ES-I3 (cell line): Measurements from ENCODE around the gene TLR8.
A peak's percentile ranks its signal among the peaks of the same experiment; 100 is the strongest.

ENCODE experiments used
- H3K36me3 ChIP-seq: 2 replicates; pipeline ENCODE4 v1.6.1; 2013; ENCODE audit warnings: mild to moderate bottlenecking, low read length, control low read depth, moderate library complexity; ENCODE audit not compliant: insufficient read depth
- H3K4me1 ChIP-seq: 2 replicates; pipeline ENCODE4 v1.6.1; 2013; ENCODE audit warnings: mild to moderate bottlenecking, control low read depth, low read length; ENCODE audit not compliant: insufficient read depth
- H3K9ac ChIP-seq: 2 replicates; pipeline ENCODE4 v1.6.1; 2013; ENCODE audit warnings: low read depth, mild to moderate bottlenecking, low read length, moderate library complexity
- H3K9me3 ChIP-seq: 2 replicates; pipeline ENCODE4 v1.6.1; 2013; ENCODE audit warnings: mild to moderate bottlenecking, low read length, moderate library complexity; ENCODE audit not compliant: control insufficient read depth, insufficient read depth

Gene TLR8

GRCh38 chrX:12945494-12945893 is 39.1 kb downstream of the TLR8 start:
- Histone ChIP-seq H3K4me1 (peaks cover 23% of the 10 kb centered on the region), H3K9ac (no peak overlapping the region), H3K36me3 (no peaks in the 10 kb centered on the region), H3K9me3 (no peaks in the 10 kb centered on the region)

DNA sequence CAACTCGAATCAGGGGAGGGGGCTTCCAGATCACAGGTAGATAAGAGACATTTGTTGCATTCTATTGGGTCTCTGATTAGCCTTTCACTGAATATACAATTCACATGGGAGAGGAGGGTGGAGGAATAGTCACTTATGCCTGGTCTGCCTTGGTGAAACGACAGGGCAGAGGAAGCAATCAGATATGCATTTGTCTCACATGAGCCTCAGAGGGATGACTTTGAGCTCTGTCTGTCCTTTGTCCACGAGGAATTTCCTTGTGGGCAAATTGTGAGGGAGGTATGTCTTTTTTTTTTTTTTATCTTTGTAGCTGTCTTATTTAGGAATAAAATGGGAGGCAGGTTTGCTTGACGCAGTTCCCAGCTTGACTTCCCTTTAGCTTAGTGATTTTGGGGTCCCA is 40.0 kb downstream of the TLR8 start:
- Histone ChIP-seq H3K9ac (no peak overlapping the region), H3K4me1 (peaks cover 23% of the 10 kb centered on the region)

GRCh38 chrX:12946838-12947544 is 40.6 kb downstream of the TLR8 start:
- Histone ChIP-seq H3K9ac (peak overlapping the region; percentile 33), H3K9me3 (no peaks in the 10 kb centered on the region), H3K36me3 (no peaks in the 10 kb centered on the region), H3K4me1 (peaks cover 23% of the 10 kb centered on the region)

More for the DNA sequence above, 40.0 kb downstream of the TLR8 start:
- H3K9me3 ChIP-seq = no peaks in the 10 kb centered on the region
- no peaks in the 10 kb centered on the region for H3K36me3 ChIP-seq

GRCh38 chrX:12947545-12948235 is 41.3 kb downstream of the TLR8 start:
- no peaks in the 10 kb centered on the region for H3K9me3 ChIP-seq
- peaks cover 23% of the 10 kb centered on the region for H3K4me1 ChIP-seq
- no peak overlapping the region for H3K9ac ChIP-seq
- no peaks in the 10 kb centered on the region for H3K36me3 ChIP-seq

DNA sequence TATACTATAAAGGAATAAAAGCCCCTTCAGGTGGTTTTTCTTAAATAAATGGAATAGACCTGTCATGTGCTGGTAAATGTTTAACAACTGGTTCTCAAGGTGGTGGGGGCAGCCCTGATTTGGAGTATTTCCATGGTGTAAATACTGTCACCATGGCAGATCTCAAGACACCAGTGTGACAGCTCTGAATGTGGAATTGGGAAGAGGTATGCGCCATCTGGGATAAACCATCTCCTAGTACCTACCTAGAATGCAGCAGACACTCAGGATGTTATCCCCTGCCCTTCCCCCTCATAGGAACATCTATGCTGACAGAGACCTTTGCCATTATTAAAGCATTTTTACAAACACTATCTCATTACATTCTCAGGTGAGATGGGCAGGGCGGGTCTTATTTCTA is 42.1 kb downstream of the TLR8 start:
- Histone ChIP-seq H3K4me1 (peaks cover 23% of the 10 kb centered on the region), H3K9ac (no peak overlapping the region), H3K9me3 (no peaks in the 10 kb centered on the region), H3K36me3 (no peaks in the 10 kb centered on the region)

DNA sequence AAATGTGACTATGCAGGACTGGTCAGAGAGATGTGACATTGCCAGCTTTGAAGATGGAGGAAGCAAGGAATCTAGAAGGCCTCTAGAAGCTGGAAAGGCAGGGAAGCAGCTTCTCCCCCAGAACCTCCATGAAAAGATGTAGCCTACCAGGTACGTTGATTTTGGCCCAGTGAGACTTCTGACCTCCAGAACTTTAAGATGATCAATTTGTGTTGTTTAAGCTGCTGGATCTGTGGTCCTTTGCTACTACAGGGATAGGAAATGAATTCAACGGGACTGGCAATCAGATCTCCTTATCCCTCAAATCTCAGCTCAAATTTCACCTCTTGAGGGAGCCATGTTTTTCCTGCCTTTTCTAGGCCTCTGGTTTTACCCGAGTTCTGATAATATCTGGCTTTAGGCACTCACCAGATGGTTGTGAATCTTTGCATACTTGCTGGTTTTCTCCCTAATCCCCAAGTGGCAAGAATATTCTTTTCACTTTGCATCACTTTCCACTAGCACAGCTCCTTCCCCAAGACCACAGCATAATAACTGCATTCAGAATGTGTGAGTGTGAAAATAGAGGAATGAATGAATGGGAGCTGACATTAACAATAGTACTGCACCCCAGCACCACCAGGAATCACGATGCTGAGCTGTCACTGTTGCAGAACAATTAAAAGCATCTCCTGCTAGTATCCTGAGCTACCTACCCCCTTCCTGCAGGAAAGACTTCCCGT is 42.9 kb downstream of the TLR8 start:
- peaks cover 23% of the 10 kb centered on the region for H3K4me1 ChIP-seq
- no peak overlapping the region for H3K9ac ChIP-seq
- no peaks in the 10 kb centered on the region for H3K36me3 ChIP-seq
- H3K9me3 ChIP-seq = no peaks in the 10 kb centered on the region

DNA sequence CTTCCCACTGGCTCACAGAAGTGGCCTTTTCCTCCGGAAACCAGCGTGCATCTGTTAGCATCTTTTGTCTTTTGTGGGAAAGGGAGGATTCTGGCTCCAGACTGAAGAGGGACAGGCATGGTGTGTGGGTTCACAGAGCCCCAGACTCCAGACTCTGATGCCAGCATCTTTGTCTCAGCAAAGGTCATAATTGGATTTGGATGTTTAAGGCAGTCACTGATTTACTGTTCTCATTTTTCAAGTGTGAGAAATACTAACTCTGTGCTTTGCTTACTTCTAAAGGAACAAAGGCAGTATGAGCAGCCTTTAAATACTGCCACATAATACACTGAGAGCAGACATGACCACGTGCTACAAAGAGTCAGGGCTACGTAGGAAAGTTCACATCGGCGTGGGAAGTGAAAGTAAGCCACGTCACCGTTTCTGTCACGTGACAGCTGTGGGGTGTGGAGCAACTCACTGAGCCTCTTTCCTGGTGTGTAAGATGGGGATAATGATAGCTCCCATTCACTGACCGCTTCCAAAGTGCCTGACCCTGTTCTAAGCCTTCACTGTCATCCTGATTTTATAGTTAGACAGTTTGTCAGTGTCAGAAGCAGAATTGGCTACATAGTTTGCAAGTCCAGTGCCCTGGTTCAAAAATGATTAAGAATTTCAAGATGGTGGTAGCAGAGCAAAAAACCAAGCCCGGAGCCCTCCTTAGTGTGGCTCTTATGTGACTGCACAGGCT is 43.7 kb downstream of the TLR8 start:
- Histone ChIP-seq H3K9ac (no peak overlapping the region), H3K4me1 (peaks cover 23% of the 10 kb centered on the region)

GRCh38 chrX:12950851-12951594 is 44.6 kb downstream of the TLR8 start:
- H3K9ac ChIP-seq = no peak overlapping the region
- peaks cover 20% of the 10 kb centered on the region for H3K4me1 ChIP-seq
- H3K36me3 ChIP-seq = no peaks in the 10 kb centered on the region
- H3K9me3 ChIP-seq = no peaks in the 10 kb centered on the region

More for the DNA sequence above, 43.7 kb downstream of the TLR8 start:
- Histone ChIP-seq H3K9me3 (no peaks in the 10 kb centered on the region), H3K36me3 (no peaks in the 10 kb centered on the region)

- Histone ChIP-seq H3K9me3 (no peaks in the 10 kb centered on the region), H3K9ac (no peak overlapping the region), H3K4me1 (peaks cover 20% of the 10 kb centered on the region), H3K36me3 (no peaks in the 10 kb centered on the region)
Observed at GRCh38 chrX:12951595-12951975, 45.2 kb downstream of the TLR8 start.

GRCh38 chrX:12953420-12953819 is 47.0 kb downstream of the TLR8 start:
- peaks cover 14% of the 10 kb centered on the region for H3K4me1 ChIP-seq

GRCh38 chrX:12954376-12954775 is 48.0 kb downstream of the TLR8 start:
- H3K9me3 ChIP-seq = no peaks in the 10 kb centered on the region
- H3K4me1 ChIP-seq = peaks cover 14% of the 10 kb centered on the region
- no peak overlapping the region for H3K9ac ChIP-seq
- no peaks in the 10 kb centered on the region for H3K36me3 ChIP-seq

More at GRCh38 chrX:12953420-12953819, 47.0 kb downstream of the TLR8 start:
- no peaks in the 10 kb centered on the region for H3K9me3 ChIP-seq
- no peaks in the 10 kb centered on the region for H3K36me3 ChIP-seq
- H3K9ac ChIP-seq = no peak overlapping the region

DNA sequence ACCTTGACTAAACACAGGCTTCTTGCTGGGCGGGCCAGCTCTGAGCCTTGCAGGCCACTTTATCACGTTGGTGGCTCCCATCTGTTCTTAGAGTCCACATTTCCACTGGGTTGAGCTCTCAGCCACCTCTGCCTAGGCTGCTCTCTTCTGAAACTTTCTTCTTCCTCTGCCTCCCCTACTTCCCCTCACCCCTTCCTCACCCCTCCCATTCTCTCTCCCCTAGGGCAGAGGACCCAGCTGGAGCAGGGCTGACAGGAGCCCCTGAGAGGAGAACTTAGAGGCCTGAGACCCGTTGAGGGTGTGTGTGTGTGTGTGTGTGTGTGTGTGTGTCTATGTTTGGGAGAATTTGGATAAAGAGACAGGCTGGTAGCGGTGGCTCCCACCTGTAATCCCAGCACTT is 48.6 kb downstream of the TLR8 start:
- Histone ChIP-seq H3K9ac (no peak overlapping the region), H3K9me3 (no peaks in the 10 kb centered on the region), H3K36me3 (no peaks in the 10 kb centered on the region), H3K4me1 (peaks cover 14% of the 10 kb centered on the region)

GRCh38 chrX:12955882-12956703 is 49.7 kb downstream of the TLR8 start:
- H3K4me1 ChIP-seq = peaks cover 14% of the 10 kb centered on the region
- H3K36me3 ChIP-seq = no peaks in the 10 kb centered on the region
- H3K9ac ChIP-seq = peak overlapping the region; percentile 15; the same call in 1 of the 2 replicates
- H3K9me3 ChIP-seq = peaks cover 2% of the 10 kb centered on the region; the same call in 1 of the 2 replicates
